HepG2 (cell line): ENCODE results near the gene PEAK1. TPM values are rescaled to one million over a fixed set of nuclear protein-coding genes. Genes with fewer than 3 reads are reported as not detected.
A peak's percentile ranks its signal among the peaks of the same experiment; 100 is the strongest.

Source experiments
- ARID4A ChIP-seq: sonication (generic); formaldehyde crosslinking; IDR thresholded peaks from 2 replicates; pipeline ENCODE4 v1.5.0; 2020; ENCODE audit warnings: mild to moderate bottlenecking, missing genetic modification reagents, borderline replicate concordance
- ATF1 ChIP-seq: IDR thresholded peaks from 2 replicates; pipeline ENCODE4 v1.6.1; 2016; ENCODE audit warnings: mild to moderate bottlenecking, control low read depth
- ATF2 ChIP-seq: sonication (generic); formaldehyde crosslinking; IDR thresholded peaks from 2 replicates; pipeline ENCODE4 v1.4.0; 2020; ENCODE audit warnings: missing genetic modification reagents
- CENPBD1 ChIP-seq: sonication (generic); formaldehyde crosslinking; IDR thresholded peaks from 2 replicates; pipeline ENCODE4 v1.8.0; 2022; ENCODE audit warnings: missing genetic modification reagents, low read depth, mild to moderate bottlenecking, borderline replicate concordance
- E2F5 ChIP-seq: sonication (generic); formaldehyde crosslinking; conservative IDR thresholded peaks from 2 replicates; pipeline ENCODE4 v1.4.0; 2020; ENCODE audit warnings: missing genetic modification reagents
- HOXA3 ChIP-seq: sonication (generic); formaldehyde crosslinking; IDR thresholded peaks from 2 replicates; pipeline ENCODE4 v1.5.0; 2020; ENCODE audit warnings: missing genetic modification reagents
- HOXA5 ChIP-seq: sonication (generic); formaldehyde crosslinking; IDR thresholded peaks from 2 replicates; pipeline ENCODE4 v1.4.0; 2020; ENCODE audit warnings: missing genetic modification reagents
- KDM2A ChIP-seq: sonication (generic); formaldehyde crosslinking; IDR thresholded peaks from 2 replicates; pipeline ENCODE4 v1.4.0; 2020; ENCODE audit warnings: low read depth, missing genetic modification reagents, borderline replicate concordance
- KDM5A ChIP-seq: fragments of 200-600 bp; sonication (generic); IDR thresholded peaks from 2 replicates; pipeline ENCODE4 v1.7.0; 2018; ENCODE audit warnings: antibody characterized with exemption, mild to moderate bottlenecking, low read length, borderline replicate concordance
- NFE2L1 ChIP-seq: sonication (generic); formaldehyde crosslinking; IDR thresholded peaks from 2 replicates; pipeline ENCODE4 v1.4.0; 2020; ENCODE audit warnings: missing genetic modification reagents, mild to moderate bottlenecking, borderline replicate concordance
- TBX3 ChIP-seq: fragments of 450-650 bp; IDR thresholded peaks from 2 replicates; pipeline ENCODE4 v1.6.1; 2017; ENCODE audit warnings: antibody characterized with exemption, mild to moderate bottlenecking, inconsistent platforms, borderline replicate concordance
- TFAP4 ChIP-seq: sonication (generic); IDR thresholded peaks from 2 replicates; pipeline ENCODE4 v1.6.1; 2016; ENCODE audit warnings: low read depth, borderline replicate concordance
- THYN1 ChIP-seq: sonication (generic); formaldehyde crosslinking; IDR thresholded peaks from 2 replicates; pipeline ENCODE4 v1.8.1; 2023; ENCODE audit warnings: low read depth, mild to moderate bottlenecking, moderate library complexity, missing genetic modification reagents, borderline replicate concordance
- ZBTB26 ChIP-seq: IDR thresholded peaks from 2 replicates; pipeline ENCODE4 v1.6.1; 2016; ENCODE audit warnings: missing compliant biosample characterization, missing genetic modification reagents, borderline replicate concordance
- ZFP1 ChIP-seq: IDR thresholded peaks from 2 replicates; pipeline ENCODE4 v1.6.1; 2016
- ZNF451 ChIP-seq: sonication (generic); formaldehyde crosslinking; IDR thresholded peaks from 2 replicates; pipeline ENCODE4 v1.5.0; 2020; ENCODE audit warnings: mild to moderate bottlenecking, missing genetic modification reagents
- ZNF816 ChIP-seq: sonication (generic); formaldehyde crosslinking; IDR thresholded peaks from 2 replicates; pipeline ENCODE4 v1.8.0; 2022; ENCODE audit warnings: missing genetic modification reagents, mild to moderate bottlenecking, borderline replicate concordance
- polyA plus RNA-seq, 8 experiments: library from polyadenylated mRNA; depleted of rRNA in 3 of 8; stranded (reverse) in 7 of 8; unstranded in 1 of 8; fragments of >200 nt; fragmentation: Illumina TruSeq in 4 of 8; extraction: Trizol in 4 of 8; gene quantifications; 2 replicates each; pipeline versions ENCODE4 v1.2.1 to v1.2.3, GENCODE V29; 2011 to 2016; ENCODE audit warnings: low read depth in 4 of 8, missing spikeins in 1 of 8, mixed read lengths in 1 of 8; ENCODE audit not compliant: insufficient read depth in 1 of 8
- total RNA-seq, 5 experiments: library from RNA; depleted of rRNA; stranded (reverse); fragments of >200 nt; fragmentation: Illumina TruSeq; extraction: Trizol; gene quantifications; 2 replicates each; pipeline ENCODE4 v1.2.3, GENCODE V29; 2016; ENCODE audit warnings: low read depth in 1 of 5

The PEAK1 gene
- total and polyA plus RNA-seq, 2 of the 13 experiments (the other 11 are each of a cell fraction or from before 2014, with no cell fraction given), result 6.0 to 6.6 TPM

GRCh38 chr15:77420610-77421369, 886 bp upstream of the PEAK1 start, which contains the start of gene HMG20A (continued):
- TF ChIP-seq ZNF816 (CRISPR knock-in tag) (no peak), ZNF451 (0 out of 2 replicates have a peak, but pooled peaks have one; percentile 44), KDM2A (peak; percentile 9; the same call in 1 of the 2 replicates), ATF2 (CRISPR knock-in tag) (peak; percentile 26; the same call in 1 of the 2 replicates), THYN1 (CRISPR knock-in tag) (no peak), TFAP4 (peak; percentile 69), ZFP1 (CRISPR knock-in tag) (no peak), NFE2L1 (CRISPR knock-in tag) (no peak), HOXA5 (CRISPR knock-in tag) (0 out of 2 replicates have a peak, but pooled peaks have one; percentile 46), ARID4A (CRISPR knock-in tag) (peak; percentile 81), HOXA3 (CRISPR knock-in tag) (peak; percentile 18; the same call in 1 of the 2 replicates), CENPBD1 (CRISPR knock-in tag) (0 out of 2 replicates have a peak, but pooled peaks have one; percentile 28), ZBTB26 (CRISPR knock-in tag) (no peak), ATF1 (CRISPR knock-in tag) (peak; percentile 92), TBX3 (peak; percentile 67; the same call in 1 of the 2 replicates), KDM5A (peak; percentile 96; the same call in 1 of the 2 replicates), E2F5 (no peak)
